Hematopoietic multipotent progenitor cell treated with erythropoietin and hydrocortisone succinate and interleukin-3 and kit ligand, for 15 days (in vitro differentiated cells): ENCODE data around the gene CPPED1.
"Not testable (repeated sequence)": the region's sequence is repeated elsewhere in the genome, so short reads cannot be mapped to it uniquely, and the experiment has no call there.

Source experiments
- DNase-seq: peaks from one replicate; pipeline ENCODE4 v3.0.0-alpha.2; 2015; ENCODE audit warnings: low spot score

Gene CPPED1, protein sequence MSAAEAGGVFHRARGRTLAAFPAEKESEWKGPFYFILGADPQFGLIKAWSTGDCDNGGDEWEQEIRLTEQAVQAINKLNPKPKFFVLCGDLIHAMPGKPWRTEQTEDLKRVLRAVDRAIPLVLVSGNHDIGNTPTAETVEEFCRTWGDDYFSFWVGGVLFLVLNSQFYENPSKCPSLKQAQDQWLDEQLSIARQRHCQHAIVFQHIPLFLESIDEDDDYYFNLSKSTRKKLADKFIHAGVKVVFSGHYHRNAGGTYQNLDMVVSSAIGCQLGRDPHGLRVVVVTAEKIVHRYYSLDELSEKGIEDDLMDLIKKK

GRCh38 chr16:12803203-12804093, at the start of gene CPPED1:
Gene CPPED1, minus strand, starts transcription at chr16:12803887. Its CDS starts 111 bp downstream, at chr16:12803776.
- peak; percentile 90 for DNase-seq

- DNase-seq = no peak
These were observed 46.5 kb upstream of the CPPED1 start for GRCh38 chr16:12850186-12850585.

- DNase-seq = no peak
These were observed 42.9 kb upstream of the CPPED1 start for GRCh38 chr16:12846592-12846991.

DNA sequence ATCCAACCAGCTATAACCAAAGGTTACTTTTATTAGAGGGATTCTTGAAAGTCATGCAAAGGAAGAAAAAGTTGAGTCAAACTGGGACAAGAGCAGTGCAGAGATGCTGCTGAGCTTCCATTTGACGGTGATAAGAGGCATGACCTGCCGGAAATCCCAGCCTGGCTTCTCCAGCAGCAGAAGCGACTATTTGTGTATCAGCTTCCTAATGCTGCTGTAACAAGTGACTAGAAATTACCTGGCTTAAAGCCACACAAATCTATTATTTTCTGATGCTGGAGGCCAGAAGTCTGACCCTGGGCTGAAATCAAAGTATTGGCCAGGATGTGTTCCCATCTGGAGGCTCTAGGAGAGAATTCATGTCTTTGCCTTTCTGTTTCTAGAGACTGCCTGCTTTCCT, 41.6 kb upstream of the CPPED1 start:
- no peak for DNase-seq

- DNase-seq = no peak
These were observed 34.1 kb upstream of the CPPED1 start for GRCh38 chr16:12837756-12838155.

DNA sequence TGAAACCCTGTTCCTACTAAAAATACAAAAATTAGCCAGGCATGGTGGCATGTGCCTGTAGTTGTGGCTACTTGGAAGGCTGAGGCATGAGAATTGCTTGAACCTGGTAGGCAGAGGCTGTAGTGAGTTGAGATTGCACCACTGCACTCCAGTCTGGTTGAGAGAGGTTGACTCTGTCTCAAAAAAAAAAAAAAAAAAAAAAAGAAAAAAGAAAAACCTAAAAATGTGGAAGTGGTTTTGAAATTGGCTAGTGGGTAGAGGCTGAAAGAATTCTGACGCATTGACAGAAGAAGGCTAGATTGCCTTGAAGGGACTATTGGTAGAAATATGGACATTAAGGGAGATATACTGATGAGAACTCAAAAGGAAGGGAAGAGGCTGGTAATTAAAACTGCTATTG, 33.6 kb upstream of the CPPED1 start:
- no peak for DNase-seq

- DNase-seq = no peak
These were observed 30.2 kb upstream of the CPPED1 start for GRCh38 chr16:12833926-12834325.

DNA sequence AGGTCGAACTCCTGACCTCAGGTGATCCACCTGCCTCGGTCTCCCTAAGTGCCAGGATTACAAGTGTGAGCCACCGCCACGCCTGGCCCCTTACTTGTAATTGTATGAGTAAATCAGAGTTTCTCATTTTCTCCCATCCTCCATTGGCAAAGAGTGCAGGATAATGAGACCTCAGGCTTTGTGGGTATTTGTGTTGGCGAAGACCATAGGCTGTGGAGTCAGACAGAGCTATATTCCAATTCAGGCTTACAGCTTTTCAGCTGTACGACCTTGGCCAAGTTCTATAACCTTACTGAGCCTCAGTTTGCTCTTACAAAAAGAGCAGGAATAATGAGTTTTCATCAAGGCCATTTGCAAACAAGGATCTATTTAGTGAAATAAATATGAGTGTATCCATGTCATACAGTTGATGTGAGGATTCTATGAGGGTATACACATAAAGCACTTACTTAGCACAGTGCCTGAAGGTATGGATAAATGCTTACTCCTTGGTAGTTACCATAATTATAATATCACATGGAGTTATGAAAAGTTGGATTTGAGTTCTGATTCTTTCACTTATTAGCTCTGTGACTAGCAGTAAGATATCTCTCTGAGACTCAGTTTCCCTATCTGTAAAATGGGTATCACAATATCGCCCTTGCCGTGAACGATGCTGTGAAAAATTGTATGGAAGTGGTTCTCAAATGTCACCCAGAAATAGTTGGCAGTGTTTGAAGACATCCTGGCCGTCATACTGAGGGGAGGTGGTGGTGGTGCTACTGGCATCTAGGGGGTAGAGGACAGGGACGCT, 25.6 kb upstream of the CPPED1 start:
- no peak for DNase-seq

GRCh38 chr16:12828206-12828605, 24.5 kb upstream of the CPPED1 start:
- no peak for DNase-seq

DNA sequence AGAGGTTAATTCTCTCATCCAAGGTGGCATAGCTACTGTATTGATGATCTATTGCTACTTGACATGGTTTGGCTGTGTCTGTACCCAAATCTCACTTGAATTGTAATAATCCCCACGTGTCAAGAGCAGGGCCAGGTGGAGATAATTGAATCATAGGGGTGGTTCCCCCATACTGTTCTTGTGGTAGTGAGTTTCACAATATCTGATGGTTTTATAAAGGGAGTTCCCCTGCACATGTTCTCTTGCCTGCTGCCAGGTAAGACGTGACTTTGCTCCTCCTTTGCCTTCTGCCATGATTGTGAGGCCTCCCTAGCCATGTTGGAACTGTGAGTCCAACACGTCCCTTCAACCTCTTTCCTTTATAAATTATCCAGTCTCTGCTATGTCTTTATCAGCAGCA, 22.9 kb upstream of the CPPED1 start:
- no peak for DNase-seq

DNA sequence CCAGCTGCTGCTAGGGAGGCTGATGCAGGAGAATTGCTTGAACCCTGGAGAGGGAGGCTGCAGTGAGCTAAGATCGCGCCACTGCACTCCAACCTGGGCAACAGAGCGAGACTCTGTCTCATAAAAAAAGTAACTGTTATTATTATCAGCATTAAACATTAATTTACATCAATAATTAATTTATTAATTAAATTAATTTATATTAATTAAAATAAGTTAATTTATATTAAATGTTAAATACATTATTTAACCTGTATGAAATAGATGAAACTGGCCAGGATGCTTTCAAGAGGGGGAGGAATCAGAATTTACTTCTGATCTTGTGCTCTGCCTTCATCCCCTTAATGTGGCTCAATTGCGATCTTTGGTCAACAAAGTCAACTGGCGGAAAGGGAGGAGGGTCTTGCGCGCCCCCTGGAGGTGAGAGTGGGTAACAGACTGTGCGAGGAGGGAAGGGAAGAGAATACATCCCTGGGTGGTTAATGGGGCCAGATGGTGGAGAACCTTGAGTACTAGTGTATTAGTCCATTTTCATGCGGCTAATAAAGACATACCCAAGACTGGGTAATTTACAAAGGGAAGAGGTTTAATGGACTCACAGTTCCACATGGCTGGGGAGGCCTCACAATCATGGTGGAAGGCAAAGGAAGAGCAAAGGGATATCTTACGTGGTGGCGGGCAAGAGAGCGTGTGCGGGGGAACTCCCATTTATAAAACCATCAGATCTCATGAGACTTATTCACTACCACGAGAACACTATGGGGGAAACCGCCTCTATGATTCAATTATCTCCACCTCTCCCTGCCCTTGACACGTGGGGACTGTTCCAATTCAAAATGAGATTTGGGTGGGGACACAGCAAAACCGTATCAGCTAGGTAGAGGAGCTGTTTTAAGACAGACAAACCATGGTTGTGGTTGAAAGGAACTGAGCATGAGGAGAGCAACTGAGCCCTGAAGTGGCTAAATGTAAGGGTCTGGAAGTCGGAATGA, 15.7 kb upstream of the CPPED1 start:
- DNase-seq = peak; percentile 72

- DNase-seq = no peak
These were observed 14.6 kb upstream of the CPPED1 start for GRCh38 chr16:12818326-12818725.

- DNase-seq = not testable (repeated sequence)
These were observed 13.1 kb upstream of the CPPED1 start for GRCh38 chr16:12816791-12817214.

GRCh38 chr16:12815361-12815760, 11.7 kb upstream of the CPPED1 start:
- no peak for DNase-seq

DNA sequence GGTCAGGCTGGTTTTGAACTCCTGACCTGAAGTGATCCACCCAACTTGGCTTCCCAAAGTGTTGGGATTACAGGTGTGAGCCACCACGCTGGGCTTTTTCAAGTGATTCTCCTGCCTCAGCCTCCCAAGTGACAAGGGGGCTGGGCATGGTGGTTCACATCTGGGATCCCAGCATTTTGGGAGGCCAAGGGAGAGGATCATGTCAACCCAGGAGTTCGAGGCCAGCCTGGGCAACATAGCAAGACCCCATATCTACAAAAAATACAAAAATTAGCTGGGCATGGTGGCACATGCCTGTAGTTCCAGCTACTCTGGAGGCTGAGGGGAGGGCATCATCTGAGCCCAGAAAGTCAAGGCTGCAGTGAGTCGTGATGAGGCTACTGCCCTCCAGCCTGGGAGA, 10.0 kb upstream of the CPPED1 start:
- not testable (repeated sequence) for DNase-seq

DNA sequence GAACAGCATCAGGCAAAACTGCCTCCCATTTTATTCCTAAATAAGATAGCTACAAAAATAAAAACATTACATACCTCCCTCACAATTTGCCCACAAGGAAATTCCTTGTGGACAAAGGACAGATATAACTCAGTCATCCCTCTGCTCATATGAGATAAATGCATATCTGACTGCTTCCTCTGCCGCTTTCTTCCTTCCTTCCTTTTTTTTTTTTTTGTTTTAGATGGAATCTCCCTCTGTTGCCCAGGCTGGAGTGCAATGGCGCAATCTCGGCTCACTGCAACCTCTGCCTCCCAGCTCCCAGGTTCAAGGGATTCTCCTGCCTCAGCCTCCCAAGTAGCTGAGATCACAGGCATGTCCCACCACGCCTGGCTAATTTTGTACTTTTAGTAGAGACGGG, 9.6 kb upstream of the CPPED1 start:
- DNase-seq = not testable (repeated sequence)

GRCh38 chr16:12811441-12812383, 8.0 kb upstream of the CPPED1 start:
- no peak for DNase-seq

DNA sequence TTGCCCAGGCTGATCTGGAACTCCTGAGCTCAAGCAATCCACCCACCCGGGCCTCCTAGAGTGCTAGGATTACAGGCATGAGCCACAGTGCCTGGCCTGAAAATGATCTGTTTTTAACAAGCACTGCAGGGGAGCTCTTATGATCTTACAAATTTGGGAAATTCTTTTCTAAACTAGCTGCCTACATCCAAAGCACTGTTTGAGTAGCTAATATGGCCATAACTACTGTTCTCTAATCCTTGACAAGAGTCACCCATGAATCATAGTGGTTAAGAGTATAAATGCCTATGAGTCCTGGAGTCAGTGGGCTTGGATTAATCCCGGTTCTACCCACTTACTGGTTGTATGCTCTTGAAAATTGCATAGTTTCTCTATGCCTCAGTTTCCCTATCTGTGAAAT, 1.4 kb upstream of the CPPED1 start:
- no peak for DNase-seq

GRCh38 chr16:12804395-12804794, 708 bp upstream of the CPPED1 start:
- no peak for DNase-seq

GRCh38 chr16:12802661-12803060, 1.0 kb downstream of the CPPED1 start:
- DNase-seq = no peak
